NB4 (cell line): ENCODE results near the gene OR10S1.

ENCODE experiments used
- MAX ChIP-seq: IDR thresholded peaks from 2 replicates; pipeline ENCODE4 v1.6.1; 2011; ENCODE audit warnings: low read depth, low read length
- POLR2A ChIP-seq: IDR thresholded peaks from 2 replicates; pipeline ENCODE4 v1.6.1; 2011; ENCODE audit warnings: mild to moderate bottlenecking; ENCODE audit not compliant: insufficient read length; ENCODE audit errors: extremely low read depth
- TF ChIP-seq, protein P1 (sequence below): IDR thresholded peaks from one replicate; pipeline ENCODE4 v1.5.1; 2012; ENCODE audit warnings: low read depth, low read length

DNA sequence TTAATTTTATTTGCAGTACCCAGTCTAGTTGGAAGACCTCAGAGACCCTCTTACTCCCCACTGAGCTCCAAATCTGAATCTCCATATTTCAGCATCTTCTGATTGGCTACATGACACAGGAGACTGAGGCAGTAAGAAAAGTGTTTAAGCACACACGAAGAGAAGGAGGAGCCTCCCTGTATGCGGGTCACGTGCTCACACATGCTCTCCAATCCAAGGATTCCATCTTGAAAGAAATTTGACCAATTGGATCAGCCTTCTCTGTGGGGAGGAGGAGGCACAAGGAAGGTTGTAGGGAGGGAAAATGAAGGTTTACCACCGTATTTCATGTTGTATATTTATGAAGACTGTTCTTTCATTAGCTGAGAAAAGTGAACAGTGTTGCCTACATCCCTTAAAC lies 35.2 kb downstream of the OR10S1 start:
- TF ChIP-seq, protein P1, sequence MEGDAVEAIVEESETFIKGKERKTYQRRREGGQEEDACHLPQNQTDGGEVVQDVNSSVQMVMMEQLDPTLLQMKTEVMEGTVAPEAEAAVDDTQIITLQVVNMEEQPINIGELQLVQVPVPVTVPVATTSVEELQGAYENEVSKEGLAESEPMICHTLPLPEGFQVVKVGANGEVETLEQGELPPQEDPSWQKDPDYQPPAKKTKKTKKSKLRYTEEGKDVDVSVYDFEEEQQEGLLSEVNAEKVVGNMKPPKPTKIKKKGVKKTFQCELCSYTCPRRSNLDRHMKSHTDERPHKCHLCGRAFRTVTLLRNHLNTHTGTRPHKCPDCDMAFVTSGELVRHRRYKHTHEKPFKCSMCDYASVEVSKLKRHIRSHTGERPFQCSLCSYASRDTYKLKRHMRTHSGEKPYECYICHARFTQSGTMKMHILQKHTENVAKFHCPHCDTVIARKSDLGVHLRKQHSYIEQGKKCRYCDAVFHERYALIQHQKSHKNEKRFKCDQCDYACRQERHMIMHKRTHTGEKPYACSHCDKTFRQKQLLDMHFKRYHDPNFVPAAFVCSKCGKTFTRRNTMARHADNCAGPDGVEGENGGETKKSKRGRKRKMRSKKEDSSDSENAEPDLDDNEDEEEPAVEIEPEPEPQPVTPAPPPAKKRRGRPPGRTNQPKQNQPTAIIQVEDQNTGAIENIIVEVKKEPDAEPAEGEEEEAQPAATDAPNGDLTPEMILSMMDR, result no peak
- TF ChIP-seq POLR2A, result no peak
- TF ChIP-seq MAX, result no peak
